Measurements from ENCODE around the gene PPY. TPM values are rescaled to one million over a fixed set of nuclear protein-coding genes. Genes with fewer than 3 reads are reported as not detected.
"Not testable (repeated sequence)": the region's sequence is repeated elsewhere in the genome, so short reads cannot be mapped to it uniquely, and the experiment has no call there.

The PPY gene
- total RNA-seq, 1 experiment from 2014 or later, result not detected

- Histone ChIP-seq H3K27me3 (ENCODE audit: control insufficient read depth, insufficient read depth, low read length) (no peaks in the 10 kb centered on the region), H3K9me3 (ENCODE audit: control insufficient read depth, insufficient read depth, low read depth, low read length) (no peaks in the 10 kb centered on the region), H3K4me3 (ENCODE audit: low read depth in 2 of 2, low read length in 2 of 2) (no peak overlapping the region), H3K4me1 (ENCODE audit: control insufficient read depth, insufficient read depth, low read length) (no peaks in the 10 kb centered on the region), H3K27ac (ENCODE audit: low read length) (no peak overlapping the region), H3K36me3 (ENCODE audit: control insufficient read depth, insufficient read depth, low read length) (no peaks in the 10 kb centered on the region)
- DNase-seq (ENCODE audit: low read depth, low spot score) (no peak), ATAC-seq (no peak)
- ChIA-PET CTCF (no interaction called here), POLR2A (no interaction called here)
- intact Hi-C loops (cut with micrococcal nuclease; ENCODE audit: unreplicated experiment), result no loop called here
- no peak for TF ChIP-seq POLR2AphosphoS5 (IDR thresholded peaks at IDR 0.05; ENCODE audit: low read depth, low read length)
- in situ Hi-C loops (cut with HindIII; ENCODE audit: low pct_unique_long_range_greater_than_20kb, low sequenced_read_pairs), result no loop called here
- BruUV-seq (replicated peaks), result no TSS peak
Measured at GRCh38 chr17:43966276-43966675, 24.0 kb upstream of the PPY start.

GRCh38 chr17:43962479-43962878 lies 20.2 kb upstream of the PPY start:
- no peaks in the 10 kb centered on the region for H3K27me3 ChIP-seq (ENCODE audit: control insufficient read depth, insufficient read depth, low read length)
- TF ChIP-seq REST (IDR thresholded peaks at IDR 0.05; ENCODE audit: insufficient read depth in 1 of 2, low read depth in 2 of 2, low read length in 1 of 2), result no peak
- TF ChIP-seq SIN3A (IDR thresholded peaks at IDR 0.05; ENCODE audit: borderline replicate concordance, insufficient read depth, low read depth, low read length), result no peak
- no peak for TF ChIP-seq POLR2AphosphoS5 (IDR thresholded peaks at IDR 0.05; ENCODE audit: low read depth, low read length)
- no peak for TF ChIP-seq TCF7L2 (IDR thresholded peaks at IDR 0.05; ENCODE audit: low read depth, low read length)
- no peak for TF ChIP-seq CTCF (IDR thresholded peaks at IDR 0.05)
- no peak overlapping the region for H3K27ac ChIP-seq (ENCODE audit: low read length)
- intact Hi-C loops (cut with micrococcal nuclease; ENCODE audit: unreplicated experiment) (no loop called here), in situ Hi-C loops (cut with HindIII; ENCODE audit: low pct_unique_long_range_greater_than_20kb, low sequenced_read_pairs) (no loop called here)
- no TSS peak for BruUV-seq (replicated peaks)
- H3K9me3 ChIP-seq (ENCODE audit: control insufficient read depth, insufficient read depth, low read depth, low read length), result no peaks in the 10 kb centered on the region
- ATAC-seq (no peak), DNase-seq (ENCODE audit: low read depth, low spot score) (no peak)
- ChIA-PET POLR2A (no interaction called here), CTCF (no interaction called here)
- no peaks in the 10 kb centered on the region for H3K4me1 ChIP-seq (ENCODE audit: control insufficient read depth, insufficient read depth, low read length)
- no peaks in the 10 kb centered on the region for H3K36me3 ChIP-seq (ENCODE audit: control insufficient read depth, insufficient read depth, low read length)
- no peak overlapping the region for H3K4me3 ChIP-seq (ENCODE audit: low read depth in 2 of 2, low read length in 2 of 2)

GRCh38 chr17:43961954-43962353 lies 19.7 kb upstream of the PPY start:
- ChIA-PET CTCF (no interaction called here), POLR2A (no interaction called here)
- TF ChIP-seq SIN3A (IDR thresholded peaks at IDR 0.05; ENCODE audit: borderline replicate concordance, insufficient read depth, low read depth, low read length) (no peak), TCF7L2 (IDR thresholded peaks at IDR 0.05; ENCODE audit: low read depth, low read length) (no peak), POLR2AphosphoS5 (IDR thresholded peaks at IDR 0.05; ENCODE audit: low read depth, low read length) (no peak)
- in situ Hi-C loops (cut with HindIII; ENCODE audit: low pct_unique_long_range_greater_than_20kb, low sequenced_read_pairs) (no loop called here), intact Hi-C loops (cut with micrococcal nuclease; ENCODE audit: unreplicated experiment) (no loop called here)
- no peaks in the 10 kb centered on the region for H3K4me1 ChIP-seq (ENCODE audit: control insufficient read depth, insufficient read depth, low read length)
- H3K27ac ChIP-seq (ENCODE audit: low read length), result no peak overlapping the region
- ATAC-seq (no peak), DNase-seq (ENCODE audit: low read depth, low spot score) (no peak)
- no peaks in the 10 kb centered on the region for H3K36me3 ChIP-seq (ENCODE audit: control insufficient read depth, insufficient read depth, low read length)
- H3K27me3 ChIP-seq (ENCODE audit: control insufficient read depth, insufficient read depth, low read length), result no peaks in the 10 kb centered on the region
- BruUV-seq (replicated peaks), result no TSS peak
- H3K9me3 ChIP-seq (ENCODE audit: control insufficient read depth, insufficient read depth, low read depth, low read length), result no peaks in the 10 kb centered on the region
- H3K4me3 ChIP-seq (ENCODE audit: low read depth in 2 of 2, low read length in 2 of 2), result no peak overlapping the region

- DNase-seq (ENCODE audit: low read depth, low spot score); BruUV-seq (replicated peaks); H3K27ac ChIP-seq (ENCODE audit: low read length); H3K4me1 ChIP-seq (ENCODE audit: control insufficient read depth, insufficient read depth, low read length); H3K9me3 ChIP-seq (ENCODE audit: control insufficient read depth, insufficient read depth, low read depth, low read length); intact Hi-C loops (cut with micrococcal nuclease; ENCODE audit: unreplicated experiment); ATAC-seq; CTCF ChIA-PET; H3K36me3 ChIP-seq (ENCODE audit: control insufficient read depth, insufficient read depth, low read length); in situ Hi-C loops (cut with HindIII; ENCODE audit: low pct_unique_long_range_greater_than_20kb, low sequenced_read_pairs); H3K27me3 ChIP-seq (ENCODE audit: control insufficient read depth, insufficient read depth, low read length); H3K4me3 ChIP-seq (ENCODE audit: low read depth in 2 of 2, low read length in 2 of 2); POLR2A ChIA-PET: not testable (repeated sequence)
Measured at GRCh38 chr17:43961292-43961691, 19.0 kb upstream of the PPY start.
